ENCODE data around the gene C1orf94.

C1orf94 gene

DNA sequence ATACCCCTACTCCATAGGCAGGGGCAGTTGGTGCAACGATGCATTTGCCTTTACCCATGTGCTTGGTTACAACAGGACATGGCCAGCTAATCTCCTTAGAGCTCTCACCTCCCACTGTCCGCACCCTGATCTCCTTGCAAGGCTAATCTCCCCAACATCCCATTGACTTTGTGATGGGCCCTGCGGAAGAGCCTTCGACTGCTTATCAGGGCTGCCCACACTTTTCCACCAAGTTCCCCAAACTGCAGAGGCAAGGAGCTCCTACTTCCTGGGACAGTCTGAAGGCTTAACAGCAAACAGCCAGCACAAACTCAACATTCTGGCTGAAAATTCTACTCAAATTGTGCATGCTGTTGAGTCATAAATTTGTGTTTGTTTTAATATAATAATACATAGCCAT is 36.0 kb downstream of the C1orf94 start:
- no peak for DNase-seq
- H3K4me3 ChIP-seq (ENCODE audit: low read depth in 1 of 2, low read length in 2 of 2) = no peak overlapping the region
- H3K9ac ChIP-seq (ENCODE audit: low read depth, low read length) = no peak overlapping the region
- TF ChIP-seq, protein P1, sequence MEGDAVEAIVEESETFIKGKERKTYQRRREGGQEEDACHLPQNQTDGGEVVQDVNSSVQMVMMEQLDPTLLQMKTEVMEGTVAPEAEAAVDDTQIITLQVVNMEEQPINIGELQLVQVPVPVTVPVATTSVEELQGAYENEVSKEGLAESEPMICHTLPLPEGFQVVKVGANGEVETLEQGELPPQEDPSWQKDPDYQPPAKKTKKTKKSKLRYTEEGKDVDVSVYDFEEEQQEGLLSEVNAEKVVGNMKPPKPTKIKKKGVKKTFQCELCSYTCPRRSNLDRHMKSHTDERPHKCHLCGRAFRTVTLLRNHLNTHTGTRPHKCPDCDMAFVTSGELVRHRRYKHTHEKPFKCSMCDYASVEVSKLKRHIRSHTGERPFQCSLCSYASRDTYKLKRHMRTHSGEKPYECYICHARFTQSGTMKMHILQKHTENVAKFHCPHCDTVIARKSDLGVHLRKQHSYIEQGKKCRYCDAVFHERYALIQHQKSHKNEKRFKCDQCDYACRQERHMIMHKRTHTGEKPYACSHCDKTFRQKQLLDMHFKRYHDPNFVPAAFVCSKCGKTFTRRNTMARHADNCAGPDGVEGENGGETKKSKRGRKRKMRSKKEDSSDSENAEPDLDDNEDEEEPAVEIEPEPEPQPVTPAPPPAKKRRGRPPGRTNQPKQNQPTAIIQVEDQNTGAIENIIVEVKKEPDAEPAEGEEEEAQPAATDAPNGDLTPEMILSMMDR (IDR thresholded peaks at IDR 0.05; ENCODE audit: borderline replicate concordance, extremely low read depth, low read length, poor library complexity, severe bottlenecking) = no peak
- no peak for TF ChIP-seq EZH2 (IDR thresholded peaks at IDR 0.05; ENCODE audit: borderline replicate concordance, low read depth, low read length, severe bottlenecking)
- no peaks in the 10 kb centered on the region for H4K20me1 ChIP-seq (ENCODE audit: insufficient read depth, low read length)
- H3K9me3 ChIP-seq (ENCODE audit: insufficient read depth, low read length, severe bottlenecking) = no peaks in the 10 kb centered on the region
- H3K4me1 ChIP-seq (ENCODE audit: insufficient read depth, low read length) = no peaks in the 10 kb centered on the region
- H3K4me2 ChIP-seq (ENCODE audit: insufficient read depth, low read length) = no peak overlapping the region
- peaks cover 5% of the 10 kb centered on the region for H3K27me3 ChIP-seq (ENCODE audit: insufficient read depth, low read length, poor library complexity)
- no peak overlapping the region for H3K27ac ChIP-seq (ENCODE audit: low read length)
- no peak for ATAC-seq (ENCODE audit: insufficient read depth, low read depth)
- no peaks in the 10 kb centered on the region for H3K36me3 ChIP-seq (ENCODE audit: insufficient read depth, low read length)
- H2AFZ ChIP-seq (ENCODE audit: low read depth, low read length) = no peak overlapping the region
- no peaks in the 10 kb centered on the region for H3K79me2 ChIP-seq (ENCODE audit: insufficient read depth, low read length)

DNA sequence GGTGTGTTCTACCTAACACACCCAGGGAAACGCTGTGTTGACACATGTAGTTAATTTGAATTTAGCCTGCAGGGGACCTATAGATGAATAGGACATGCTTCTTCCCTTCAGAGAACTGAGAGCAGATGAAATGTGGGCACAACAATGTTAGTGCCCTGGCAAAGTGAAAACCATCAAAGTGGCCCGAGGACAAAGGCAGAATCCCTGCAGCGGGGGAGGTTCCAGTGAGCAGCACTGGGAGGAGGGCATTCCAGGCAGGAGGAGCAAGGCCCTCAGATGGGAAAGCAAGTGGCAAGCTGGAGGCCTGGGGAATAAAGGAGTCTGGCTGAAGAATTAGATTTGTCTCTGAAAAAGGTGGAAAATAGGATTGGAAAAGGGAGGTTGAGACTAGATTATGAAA is 37.2 kb downstream of the C1orf94 start:
- H3K27ac ChIP-seq (ENCODE audit: low read length) = no peak overlapping the region
- no peak overlapping the region for H3K4me2 ChIP-seq (ENCODE audit: insufficient read depth, low read length)
- no peak for DNase-seq
- peaks cover 5% of the 10 kb centered on the region for H3K27me3 ChIP-seq (ENCODE audit: insufficient read depth, low read length, poor library complexity)
- no peaks in the 10 kb centered on the region for H4K20me1 ChIP-seq (ENCODE audit: insufficient read depth, low read length)
- TF ChIP-seq EZH2 (IDR thresholded peaks at IDR 0.05; ENCODE audit: borderline replicate concordance, low read depth, low read length, severe bottlenecking) = no peak
- TF ChIP-seq, protein P1 (IDR thresholded peaks at IDR 0.05; ENCODE audit: borderline replicate concordance, extremely low read depth, low read length, poor library complexity, severe bottlenecking) = no peak
- H3K36me3 ChIP-seq (ENCODE audit: insufficient read depth, low read length) = no peaks in the 10 kb centered on the region
- H3K79me2 ChIP-seq (ENCODE audit: insufficient read depth, low read length) = no peaks in the 10 kb centered on the region
- no peak overlapping the region for H3K9ac ChIP-seq (ENCODE audit: low read depth, low read length)
- no peak overlapping the region for H3K4me3 ChIP-seq (ENCODE audit: low read depth in 1 of 2, low read length in 2 of 2)
- no peaks in the 10 kb centered on the region for H3K4me1 ChIP-seq (ENCODE audit: insufficient read depth, low read length)
- no peak for ATAC-seq (ENCODE audit: insufficient read depth, low read depth)
- no peak overlapping the region for H2AFZ ChIP-seq (ENCODE audit: low read depth, low read length)
- H3K9me3 ChIP-seq (ENCODE audit: insufficient read depth, low read length, severe bottlenecking) = no peaks in the 10 kb centered on the region

DNA sequence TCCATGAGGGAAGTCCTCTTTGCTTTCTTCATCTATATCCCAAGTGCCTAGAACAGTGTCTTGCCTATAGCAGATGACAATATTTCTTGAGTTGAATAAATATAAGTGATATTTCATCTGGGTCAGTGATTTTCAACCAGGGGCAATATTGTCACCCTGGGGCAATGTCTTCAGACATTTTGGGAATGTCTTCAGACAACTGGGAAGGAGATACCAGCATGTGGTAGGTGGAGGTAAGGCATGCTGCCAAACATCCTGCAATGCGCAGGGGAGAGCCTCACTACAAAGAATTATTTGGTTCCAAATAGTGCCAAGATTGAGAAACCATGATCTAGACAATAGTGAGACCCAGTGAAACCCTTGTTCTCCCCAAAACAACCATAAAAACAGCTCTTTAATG is 54.7 kb downstream of the C1orf94 start:
- ATAC-seq (ENCODE audit: insufficient read depth, low read depth) (no peak), DNase-seq (no peak)
- H3K9me3 ChIP-seq (ENCODE audit: insufficient read depth, low read length, severe bottlenecking) = no peaks in the 10 kb centered on the region
- no peak for TF ChIP-seq EZH2 (IDR thresholded peaks at IDR 0.05; ENCODE audit: borderline replicate concordance, low read depth, low read length, severe bottlenecking)
- TF ChIP-seq, protein P1 (IDR thresholded peaks at IDR 0.05; ENCODE audit: borderline replicate concordance, extremely low read depth, low read length, poor library complexity, severe bottlenecking) = no peak
- no peak overlapping the region for H3K27ac ChIP-seq (ENCODE audit: low read length)
- H3K4me3 ChIP-seq (ENCODE audit: low read depth in 1 of 2, low read length in 2 of 2) = no peak overlapping the region
- H2AFZ ChIP-seq (ENCODE audit: low read depth, low read length) = no peak overlapping the region
- H3K79me2 ChIP-seq (ENCODE audit: insufficient read depth, low read length) = no peaks in the 10 kb centered on the region
- H3K9ac ChIP-seq (ENCODE audit: low read depth, low read length) = no peak overlapping the region
- no peak overlapping the region for H3K4me2 ChIP-seq (ENCODE audit: insufficient read depth, low read length)
- no peaks in the 10 kb centered on the region for H3K4me1 ChIP-seq (ENCODE audit: insufficient read depth, low read length)
- no peaks in the 10 kb centered on the region for H3K36me3 ChIP-seq (ENCODE audit: insufficient read depth, low read length)
- H3K27me3 ChIP-seq (ENCODE audit: insufficient read depth, low read length, poor library complexity) = peaks cover 9% of the 10 kb centered on the region
- H4K20me1 ChIP-seq (ENCODE audit: insufficient read depth, low read length) = no peaks in the 10 kb centered on the region

DNA sequence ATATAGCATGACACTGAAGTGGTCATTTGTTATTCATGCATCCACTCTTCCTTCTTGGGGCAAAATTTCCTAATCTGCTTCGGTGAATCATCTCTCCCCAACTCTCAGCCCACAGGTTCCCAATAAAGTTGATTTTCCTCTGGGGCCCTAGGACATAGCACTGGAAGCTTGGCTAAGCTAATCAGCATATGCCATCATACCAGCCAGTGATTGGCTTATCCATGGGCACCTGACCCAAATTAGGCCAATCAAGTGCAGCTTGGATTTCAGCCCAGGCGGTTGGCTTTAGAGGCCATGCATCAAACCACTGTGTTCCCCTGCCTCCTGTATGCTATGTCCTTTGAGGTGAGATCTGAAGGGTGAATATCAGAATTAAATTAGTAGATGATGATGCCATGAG is 58.9 kb downstream of the C1orf94 start:
- Histone ChIP-seq H3K4me3 (ENCODE audit: low read depth in 1 of 2, low read length in 2 of 2) (no peak overlapping the region), H3K27me3 (ENCODE audit: insufficient read depth, low read length, poor library complexity) (peaks cover 9% of the 10 kb centered on the region), H3K9ac (ENCODE audit: low read depth, low read length) (no peak overlapping the region), H3K9me3 (ENCODE audit: insufficient read depth, low read length, severe bottlenecking) (no peaks in the 10 kb centered on the region), H3K4me1 (ENCODE audit: insufficient read depth, low read length) (no peaks in the 10 kb centered on the region), H3K4me2 (ENCODE audit: insufficient read depth, low read length) (no peak overlapping the region), H3K36me3 (ENCODE audit: insufficient read depth, low read length) (no peaks in the 10 kb centered on the region), H3K79me2 (ENCODE audit: insufficient read depth, low read length) (no peaks in the 10 kb centered on the region), H2AFZ (ENCODE audit: low read depth, low read length) (no peak overlapping the region), H3K27ac (ENCODE audit: low read length) (no peak overlapping the region), H4K20me1 (ENCODE audit: insufficient read depth, low read length) (no peaks in the 10 kb centered on the region)
- DNase-seq (no peak), ATAC-seq (ENCODE audit: insufficient read depth, low read depth) (no peak)
- TF ChIP-seq, protein P1 (IDR thresholded peaks at IDR 0.05; ENCODE audit: borderline replicate concordance, extremely low read depth, low read length, poor library complexity, severe bottlenecking) = no peak
- no peak for TF ChIP-seq EZH2 (IDR thresholded peaks at IDR 0.05; ENCODE audit: borderline replicate concordance, low read depth, low read length, severe bottlenecking)
